Esophagus squamous epithelium (tissue), 5 donors: Measurements from ENCODE around the gene LMOD3. TPM values are rescaled to one million over a fixed set of nuclear protein-coding genes. Genes with fewer than 3 reads are reported as not detected.

ENCODE experiments used
- DNase-seq: peaks from one replicate; lab custom pipeline; 2025; lab: John Stamatoyannopoulos, UW
- H3K27ac ChIP-seq, 4 donors: fragments of 200-600 bp; sonication (generic); one replicate each; pipeline ENCODE4 v1.5.1; 2016 to 2019; ENCODE audit warnings: mild to moderate bottlenecking in 1 of 4
- H3K27me3 ChIP-seq, 4 donors: fragments of 200-600 bp; sonication (generic); 1 replicate in 3 of 4; 2 replicates in 1 of 4; pipeline versions ENCODE4 v1.5.1 to v1.6.0; 2017 to 2021; ENCODE audit warnings: antibody characterized with exemption in 1 of 4
- H3K36me3 ChIP-seq, 3 donors: fragments of 200-600 bp; sonication (generic); one replicate each; pipeline ENCODE4 v1.5.1; 2016 to 2019
- H3K4me1 ChIP-seq, 3 donors: fragments of 200-600 bp; sonication (generic); one replicate each; pipeline ENCODE4 v1.5.1; 2017 to 2019
- H3K4me3 ChIP-seq, 4 donors: fragments of 200-600 bp; sonication (generic); 1 replicate in 3 of 4; 2 replicates in 1 of 4; pipeline ENCODE4 v1.5.1; 2016 to 2019; ENCODE audit warnings: mild to moderate bottlenecking in 2 of 4, moderate library complexity in 1 of 4
- H3K9me3 ChIP-seq, 3 donors: fragments of 200-600 bp; sonication (generic); one replicate each; pipeline ENCODE4 v1.5.1; 2016 to 2019
- CTCF ChIP-seq, 6 experiments: fragments of 450-650 bp in 4 of 6; fragments of 200-600 bp in 2 of 6; sonication (generic) in 2 of 6; IDR thresholded peaks; one replicate each; pipeline ENCODE4 v1.5.1; 2016 to 2019; ENCODE audit warnings: antibody characterized with exemption in 6 of 6, mild to moderate bottlenecking in 4 of 6, moderate library complexity in 4 of 6
- POLR2A ChIP-seq, 4 donors: fragments of 450-650 bp; IDR thresholded peaks; one replicate each; pipeline ENCODE4 v1.6.1; 2017; ENCODE audit warnings: antibody characterized with exemption in 4 of 4, mild to moderate bottlenecking in 4 of 4, moderate library complexity in 3 of 4
- WGBS, 2 donors: methylation state at CpG; one replicate each; pipeline ENCODE4 v1.1.5; 2018; 5-methylcytosine and 5-hydroxymethylcytosine counted together
- intact Hi-C: fragments of 100-400 bp; cut with DNase I; formaldehyde crosslinking; loops from one replicate; pipeline ENCODE4 v1.15.0; 2022
- total RNA-seq, 4 donors: library from RNA; depleted of rRNA; stranded (reverse); fragments of >200 nt; gene quantifications; one replicate each; pipeline ENCODE4 v1.1.0, GENCODE V29; 2016
- donor health status: DM: yes; HTN: yes; CAD: no.

LMOD3 gene
- total RNA-seq, 4 donors from 2014 or later, result under 0.01 TPM; not detected in 3

- no peak overlapping the region for H3K4me3 ChIP-seq
- intact Hi-C loops, result no loop called here
- H3K36me3 ChIP-seq, result no peaks in the 10 kb centered on the region
- TF ChIP-seq CTCF (IDR thresholded peaks at IDR 0.05), result no peak
- no peak for TF ChIP-seq POLR2A (IDR thresholded peaks at IDR 0.05)
- DNase-seq, result no peak
- H3K9me3 ChIP-seq, result no peaks in the 10 kb centered on the region
- no peak overlapping the region for H3K27ac ChIP-seq
- no peaks in the 10 kb centered on the region for H3K4me1 ChIP-seq
- no peaks in the 10 kb centered on the region for H3K27me3 ChIP-seq
Measured at GRCh38 chr3:69128509-69128908, 6.1 kb upstream of the LMOD3 start.

GRCh38 chr3:69126999-69127398 lies 4.6 kb upstream of the LMOD3 start:
- Histone ChIP-seq H3K27me3 (no peaks in the 10 kb centered on the region), H3K36me3 (no peaks in the 10 kb centered on the region), H3K9me3 (no peaks in the 10 kb centered on the region), H3K4me3 (no peak overlapping the region), H3K4me1 (no peaks in the 10 kb centered on the region), H3K27ac (no peak overlapping the region)
- TF ChIP-seq POLR2A (IDR thresholded peaks at IDR 0.05), result no peak
- no peak for TF ChIP-seq CTCF (IDR thresholded peaks at IDR 0.05)
- intact Hi-C loops, result no loop called here
- 86 to 96% methylated on average over 2 of the region's 2 CpGs for WGBS, 2 donors
- no peak for DNase-seq

GRCh38 chr3:69126216-69126615 lies 3.8 kb upstream of the LMOD3 start:
- no peak overlapping the region for H3K4me3 ChIP-seq
- no peaks in the 10 kb centered on the region for H3K36me3 ChIP-seq
- WGBS, 2 donors, result 82 to 83% methylated on average over 3 of the region's 3 CpGs
- no peak overlapping the region for H3K27ac ChIP-seq
- H3K27me3 ChIP-seq, result no peaks in the 10 kb centered on the region
- DNase-seq, result no peak
- TF ChIP-seq CTCF (IDR thresholded peaks at IDR 0.05), result no peak
- TF ChIP-seq POLR2A (IDR thresholded peaks at IDR 0.05), result no peak
- intact Hi-C loops, result no loop called here
- H3K9me3 ChIP-seq, result no peaks in the 10 kb centered on the region
- peaks cover 0 to 2% (median 0%) of the 10 kb centered on the region in 3 donors for H3K4me1 ChIP-seq

GRCh38 chr3:69121950-69122349 lies 445 bp downstream of the LMOD3 start:
- Histone ChIP-seq H3K36me3 (no peaks in the 10 kb centered on the region), H3K9me3 (no peaks in the 10 kb centered on the region), H3K27ac (peak overlapping the region in 2 of 4 donors; percentile 9 to 23), H3K27me3 (no peaks in the 10 kb centered on the region), H3K4me1 (peaks cover 0 to 9% (median 0%) of the 10 kb centered on the region in 3 donors), H3K4me3 (no peak overlapping the region)
- 52 to 59% methylated on average over 8 of the region's 8 CpGs for WGBS, 2 donors
- DNase-seq, result no peak
- TF ChIP-seq POLR2A (IDR thresholded peaks at IDR 0.05) (no peak), CTCF (IDR thresholded peaks at IDR 0.05) (no peak)
- intact Hi-C loops, result no loop called here

GRCh38 chr3:69121513-69121912 lies 882 bp downstream of the LMOD3 start:
- WGBS, 2 donors, result 74% methylated on average over 6 of the region's 6 CpGs
- Histone ChIP-seq H3K9me3 (no peaks in the 10 kb centered on the region), H3K4me3 (no peak overlapping the region), H3K27me3 (no peaks in the 10 kb centered on the region), H3K4me1 (peaks cover 0 to 13% (median 4%) of the 10 kb centered on the region in 3 donors), H3K27ac (peak overlapping the region in 2 of 4 donors; percentile 9 to 23), H3K36me3 (no peaks in the 10 kb centered on the region)
- intact Hi-C loops, result no loop called here
- no peak for TF ChIP-seq CTCF (IDR thresholded peaks at IDR 0.05)
- TF ChIP-seq POLR2A (IDR thresholded peaks at IDR 0.05), result no peak
- no peak for DNase-seq
